ENCODE data around the gene SRGAP3. TPM values are rescaled to one million over a fixed set of nuclear protein-coding genes. Genes with fewer than 3 reads are reported as not detected.

SRGAP3 gene
- total and polyA plus RNA-seq, 2 donors (not counting 1 experiment from before 2014, with no cell fraction given) = 0.92 to 12.4 TPM

DNA sequence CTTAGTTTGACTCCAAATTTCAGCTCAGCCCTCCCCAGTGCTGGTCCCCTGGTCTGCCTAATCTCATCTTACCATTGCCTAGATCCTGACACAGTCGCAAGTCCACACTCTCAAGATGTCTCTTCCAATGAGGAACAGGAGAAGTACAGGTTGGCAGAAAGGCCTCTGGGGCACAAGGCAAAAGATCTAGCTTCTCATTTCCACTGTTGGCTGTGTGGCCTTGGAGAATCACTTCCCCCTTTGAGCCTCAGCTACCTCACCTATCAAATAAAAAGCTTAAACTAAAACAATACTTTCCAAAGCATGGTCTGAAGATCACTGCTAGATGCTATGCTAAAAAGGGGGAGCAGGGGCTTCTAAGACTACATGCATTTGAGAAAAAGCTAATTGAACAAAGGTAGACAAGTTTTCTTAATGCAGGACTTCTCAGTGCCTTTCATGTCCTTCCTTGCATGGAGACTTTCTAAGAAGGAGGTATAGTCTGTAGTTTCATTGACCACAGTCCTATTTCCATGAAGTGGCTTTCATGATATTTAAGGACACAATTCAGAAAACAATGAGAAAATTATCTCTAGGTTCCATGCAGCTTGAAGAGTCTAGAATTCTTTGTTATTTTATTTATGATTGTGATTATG is 168.1 kb downstream of the SRGAP3 start:
- TF ChIP-seq EZH2 (IDR thresholded peaks at IDR 0.05; ENCODE audit: low read length, missing control alignments) = no peak
- TF ChIP-seq, protein P1, sequence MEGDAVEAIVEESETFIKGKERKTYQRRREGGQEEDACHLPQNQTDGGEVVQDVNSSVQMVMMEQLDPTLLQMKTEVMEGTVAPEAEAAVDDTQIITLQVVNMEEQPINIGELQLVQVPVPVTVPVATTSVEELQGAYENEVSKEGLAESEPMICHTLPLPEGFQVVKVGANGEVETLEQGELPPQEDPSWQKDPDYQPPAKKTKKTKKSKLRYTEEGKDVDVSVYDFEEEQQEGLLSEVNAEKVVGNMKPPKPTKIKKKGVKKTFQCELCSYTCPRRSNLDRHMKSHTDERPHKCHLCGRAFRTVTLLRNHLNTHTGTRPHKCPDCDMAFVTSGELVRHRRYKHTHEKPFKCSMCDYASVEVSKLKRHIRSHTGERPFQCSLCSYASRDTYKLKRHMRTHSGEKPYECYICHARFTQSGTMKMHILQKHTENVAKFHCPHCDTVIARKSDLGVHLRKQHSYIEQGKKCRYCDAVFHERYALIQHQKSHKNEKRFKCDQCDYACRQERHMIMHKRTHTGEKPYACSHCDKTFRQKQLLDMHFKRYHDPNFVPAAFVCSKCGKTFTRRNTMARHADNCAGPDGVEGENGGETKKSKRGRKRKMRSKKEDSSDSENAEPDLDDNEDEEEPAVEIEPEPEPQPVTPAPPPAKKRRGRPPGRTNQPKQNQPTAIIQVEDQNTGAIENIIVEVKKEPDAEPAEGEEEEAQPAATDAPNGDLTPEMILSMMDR (conservative IDR thresholded peaks at IDR 0.05 in 1 of 2, IDR thresholded peaks at IDR 0.05 in 1 of 2; ENCODE audit: low read depth in 1 of 2, low read length in 2 of 2) = no peak
- Histone ChIP-seq H3K4me1 (ENCODE audit: control insufficient read depth, extremely low read depth, insufficient read depth, low read length) (no peaks in the 10 kb centered on the region), H3K27me3 (ENCODE audit: control insufficient read depth, insufficient read depth, low read length) (no peaks in the 10 kb centered on the region), H3K4me3 (replicated peaks in 1 of 4; ENCODE audit: control extremely low read depth in 1 of 4, insufficient read depth in 1 of 4, low read depth in 3 of 4, low read length in 4 of 4) (no peak overlapping the region), H3K27ac (ENCODE audit: insufficient read depth, low read length) (no peak overlapping the region), H2AFZ (ENCODE audit: low read length) (no peak overlapping the region), H4K20me1 (ENCODE audit: control insufficient read depth, extremely low read depth, insufficient read depth, low read length) (no peaks in the 10 kb centered on the region), H3K9ac (ENCODE audit: insufficient read depth, low read length) (no peak overlapping the region), H3K36me3 (ENCODE audit: control insufficient read depth, insufficient read depth, low read length) (no peaks in the 10 kb centered on the region), H3K4me2 (ENCODE audit: extremely low read depth, insufficient read depth, low read length) (no peak overlapping the region), H3K9me3 (ENCODE audit: control insufficient read depth, insufficient read depth, low read depth, low read length) (no peaks in the 10 kb centered on the region), H3K79me2 (ENCODE audit: control insufficient read depth, insufficient read depth, low read length) (no peaks in the 10 kb centered on the region)
- DNase-seq (ENCODE audit: low read depth in 2 of 2) = no peak

- Histone ChIP-seq H3K4me2 (ENCODE audit: extremely low read depth, insufficient read depth, low read length) (no peak overlapping the region), H2AFZ (ENCODE audit: low read length) (no peak overlapping the region), H3K36me3 (ENCODE audit: control insufficient read depth, insufficient read depth, low read length) (no peaks in the 10 kb centered on the region), H3K27ac (ENCODE audit: insufficient read depth, low read length) (no peak overlapping the region), H3K4me3 (replicated peaks in 1 of 4; ENCODE audit: control extremely low read depth in 1 of 4, insufficient read depth in 1 of 4, low read depth in 3 of 4, low read length in 4 of 4) (no peak overlapping the region), H4K20me1 (ENCODE audit: control insufficient read depth, extremely low read depth, insufficient read depth, low read length) (no peaks in the 10 kb centered on the region), H3K9ac (ENCODE audit: insufficient read depth, low read length) (no peak overlapping the region), H3K4me1 (ENCODE audit: control insufficient read depth, extremely low read depth, insufficient read depth, low read length) (no peaks in the 10 kb centered on the region), H3K27me3 (ENCODE audit: control insufficient read depth, insufficient read depth, low read length) (no peaks in the 10 kb centered on the region), H3K9me3 (ENCODE audit: control insufficient read depth, insufficient read depth, low read depth, low read length) (no peaks in the 10 kb centered on the region), H3K79me2 (ENCODE audit: control insufficient read depth, insufficient read depth, low read length) (no peaks in the 10 kb centered on the region)
- DNase-seq (ENCODE audit: low read depth in 2 of 2) = no peak
- TF ChIP-seq EZH2 (IDR thresholded peaks at IDR 0.05; ENCODE audit: low read length, missing control alignments) = no peak
- TF ChIP-seq, protein P1 (conservative IDR thresholded peaks at IDR 0.05 in 1 of 2, IDR thresholded peaks at IDR 0.05 in 1 of 2; ENCODE audit: low read depth in 1 of 2, low read length in 2 of 2) = no peak
Measured at GRCh38 chr3:9080163-9080562, 169.3 kb downstream of the SRGAP3 start.

GRCh38 chr3:9079676-9080075 is 169.8 kb downstream of the SRGAP3 start:
- Histone ChIP-seq H3K4me2 (ENCODE audit: extremely low read depth, insufficient read depth, low read length) (no peak overlapping the region), H4K20me1 (ENCODE audit: control insufficient read depth, extremely low read depth, insufficient read depth, low read length) (no peaks in the 10 kb centered on the region), H3K27ac (ENCODE audit: insufficient read depth, low read length) (no peak overlapping the region), H3K9ac (ENCODE audit: insufficient read depth, low read length) (no peak overlapping the region), H2AFZ (ENCODE audit: low read length) (no peak overlapping the region), H3K9me3 (ENCODE audit: control insufficient read depth, insufficient read depth, low read depth, low read length) (no peaks in the 10 kb centered on the region), H3K4me1 (ENCODE audit: control insufficient read depth, extremely low read depth, insufficient read depth, low read length) (no peaks in the 10 kb centered on the region), H3K36me3 (ENCODE audit: control insufficient read depth, insufficient read depth, low read length) (no peaks in the 10 kb centered on the region), H3K79me2 (ENCODE audit: control insufficient read depth, insufficient read depth, low read length) (no peaks in the 10 kb centered on the region), H3K4me3 (replicated peaks in 1 of 4; ENCODE audit: control extremely low read depth in 1 of 4, insufficient read depth in 1 of 4, low read depth in 3 of 4, low read length in 4 of 4) (no peak overlapping the region), H3K27me3 (ENCODE audit: control insufficient read depth, insufficient read depth, low read length) (no peaks in the 10 kb centered on the region)
- DNase-seq (ENCODE audit: low read depth in 2 of 2) = no peak
- TF ChIP-seq EZH2 (IDR thresholded peaks at IDR 0.05; ENCODE audit: low read length, missing control alignments) = no peak
- TF ChIP-seq, protein P1 (conservative IDR thresholded peaks at IDR 0.05 in 1 of 2, IDR thresholded peaks at IDR 0.05 in 1 of 2; ENCODE audit: low read depth in 1 of 2, low read length in 2 of 2) = no peak
